COR-L47 (cell line): ENCODE measurements around the gene IRAK2.
A peak's percentile ranks its signal among the peaks of the same experiment; 100 is the strongest.
"Not testable (repeated sequence)": the region's sequence is repeated elsewhere in the genome, so short reads cannot be mapped to it uniquely, and the experiment has no call there.

Experiments
- DNase-seq: peaks from one replicate; lab custom pipeline; 2025; lab: John Stamatoyannopoulos, UW

The IRAK2 gene

GRCh38 chr3:10255835-10256234, 91.1 kb downstream of the IRAK2 start:
- DNase-seq: no peak

GRCh38 chr3:10259036-10259435, 94.3 kb downstream of the IRAK2 start:
- DNase-seq: no peak

GRCh38 chr3:10259798-10260197, 95.1 kb downstream of the IRAK2 start:
- no peak for DNase-seq

GRCh38 chr3:10260211-10260701, 95.5 kb downstream of the IRAK2 start:
- no peak for DNase-seq

GRCh38 chr3:10262027-10262426, 97.3 kb downstream of the IRAK2 start:
- DNase-seq: no peak

- no peak for DNase-seq
Observed at GRCh38 chr3:10263646-10264363, 99.1 kb downstream of the IRAK2 start.

- no peak for DNase-seq
Observed at GRCh38 chr3:10265833-10266232, 101.1 kb downstream of the IRAK2 start.

GRCh38 chr3:10266936-10267335, 102.2 kb downstream of the IRAK2 start:
- DNase-seq: not testable (repeated sequence)

GRCh38 chr3:10268116-10268515, 103.4 kb downstream of the IRAK2 start:
- DNase-seq: no peak

- no peak for DNase-seq
Observed at GRCh38 chr3:10268930-10269329, 104.2 kb downstream of the IRAK2 start.

- no peak for DNase-seq
Observed at GRCh38 chr3:10269443-10269842, 104.7 kb downstream of the IRAK2 start.

GRCh38 chr3:10272476-10272875, 107.8 kb downstream of the IRAK2 start:
- DNase-seq: not testable (repeated sequence)

GRCh38 chr3:10272977-10273376, 108.3 kb downstream of the IRAK2 start:
- no peak for DNase-seq

GRCh38 chr3:10273702-10274305, 109.1 kb downstream of the IRAK2 start:
- no peak for DNase-seq

- DNase-seq: peak; percentile 40
Observed at GRCh38 chr3:10274601-10275000, 109.9 kb downstream of the IRAK2 start.

- DNase-seq: no peak
Observed at GRCh38 chr3:10277115-10277625, 112.5 kb downstream of the IRAK2 start.

- no peak for DNase-seq
Observed at GRCh38 chr3:10278501-10278900, 113.8 kb downstream of the IRAK2 start.

- DNase-seq: no peak
Observed at GRCh38 chr3:10279384-10280176, 114.9 kb downstream of the IRAK2 start.

- no peak for DNase-seq
Observed at GRCh38 chr3:10280177-10280529, 115.4 kb downstream of the IRAK2 start.

GRCh38 chr3:10280571-10280970, 115.9 kb downstream of the IRAK2 start:
- no peak for DNase-seq

- no peak for DNase-seq
Observed at GRCh38 chr3:10281951-10282350, 117.2 kb downstream of the IRAK2 start.

GRCh38 chr3:10283638-10284037, 118.9 kb downstream of the IRAK2 start:
- peak; percentile 85 for DNase-seq

- no peak for DNase-seq
Observed at GRCh38 chr3:10284496-10284895, 119.8 kb downstream of the IRAK2 start.
